ENCODE results near the gene NRDE2.

Gene NRDE2

GRCh38 chr14:90294872-90295271, 36.9 kb downstream of the NRDE2 start:
- DNase-seq: no peak

GRCh38 chr14:90293766-90294730, 37.7 kb downstream of the NRDE2 start:
- DNase-seq: no peak

GRCh38 chr14:90291699-90292098, 40.0 kb downstream of the NRDE2 start:
- no peak for DNase-seq

- DNase-seq: no peak
These were observed 41.3 kb downstream of the NRDE2 start for GRCh38 chr14:90290337-90291011.

- no peak for DNase-seq
These were observed 42.9 kb downstream of the NRDE2 start for GRCh38 chr14:90288651-90289355.

GRCh38 chr14:90287791-90288190, 44.0 kb downstream of the NRDE2 start:
- no peak for DNase-seq

- no peak for DNase-seq
These were observed 50.0 kb downstream of the NRDE2 start for GRCh38 chr14:90281756-90282155.

GRCh38 chr14:90281261-90281660, 50.5 kb downstream of the NRDE2 start:
- DNase-seq: no peak

GRCh38 chr14:90280096-90280495, 51.6 kb downstream of the NRDE2 start:
- no peak for DNase-seq

GRCh38 chr14:90278199-90279175, 53.3 kb downstream of the NRDE2 start:
- no peak for DNase-seq

- DNase-seq: no peak
These were observed 54.1 kb downstream of the NRDE2 start for GRCh38 chr14:90277581-90278198.

- DNase-seq: no peak
These were observed 54.9 kb downstream of the NRDE2 start for GRCh38 chr14:90276646-90277367.

GRCh38 chr14:90275820-90276219, 55.9 kb downstream of the NRDE2 start:
- DNase-seq: peak; percentile 21

- no peak for DNase-seq
These were observed 56.3 kb downstream of the NRDE2 start for GRCh38 chr14:90275458-90275814.

GRCh38 chr14:90274808-90275457, 56.8 kb downstream of the NRDE2 start:
- peak; percentile 51 for DNase-seq

- no peak for DNase-seq
These were observed 57.7 kb downstream of the NRDE2 start for GRCh38 chr14:90274019-90274418.

- DNase-seq: no peak
These were observed 58.2 kb downstream of the NRDE2 start for GRCh38 chr14:90273532-90273931.

- DNase-seq: no peak
These were observed 59.2 kb downstream of the NRDE2 start for GRCh38 chr14:90272523-90272922.

GRCh38 chr14:90268420-90268819, 63.3 kb downstream of the NRDE2 start:
- no peak for DNase-seq

GRCh38 chr14:90266441-90267154, 65.1 kb downstream of the NRDE2 start:
- no peak for DNase-seq
